Activated T-cell treated with anti-CD3 and anti-CD28 coated beads, Interleukin-2, amount 50 U/mL, for 72 hours (primary cell): ENCODE measurements around the gene PAAF1. TPM values are rescaled to one million over a fixed set of nuclear protein-coding genes. Genes with fewer than 3 reads are reported as not detected.
"Not testable (repeated sequence)": the region's sequence is repeated elsewhere in the genome, so short reads cannot be mapped to it uniquely, and the experiment has no call there.

Experiments
- ATAC-seq, 2 donors: fragments of 150-1000 bp; cut with Tn5 transposase; replicated peaks in 1 of 2; 2 replicates each; pipeline ENCODE4 v1.10.0; 2021; ENCODE audit warnings: moderate library complexity in 2 of 2, mild to moderate bottlenecking in 1 of 2
- DNase-seq, 2 donors: peaks; one replicate each; pipeline ENCODE4 v3.0.0; 2021 to 2022; ENCODE audit warnings: mixed read lengths in 1 of 2
- H3K27ac Mint-ChIP-seq: one replicate; pipeline ENCODE4 v1.8.0; 2022; ENCODE audit warnings: mild to moderate bottlenecking, moderate library complexity, mixed read lengths
- H3K27me3 Mint-ChIP-seq: one replicate; pipeline ENCODE4 v1.8.0; 2022; ENCODE audit warnings: low read depth, mixed read lengths
- H3K36me3 Mint-ChIP-seq, 2 donors: one replicate each; pipeline ENCODE4 v1.8.0; 2022; ENCODE audit warnings: mixed read lengths in 2 of 2, mild to moderate bottlenecking in 1 of 2; ENCODE audit not compliant: insufficient read depth in 2 of 2
- H3K4me1 Mint-ChIP-seq: one replicate; pipeline ENCODE4 v1.8.0; 2022; ENCODE audit warnings: low read depth, mixed read lengths
- H3K4me3 Mint-ChIP-seq, 2 donors: one replicate each; pipeline ENCODE4 v1.8.0; 2022; ENCODE audit warnings: mild to moderate bottlenecking in 2 of 2, mixed read lengths in 2 of 2, moderate library complexity in 2 of 2
- H3K9me3 Mint-ChIP-seq, 2 donors: one replicate each; pipeline ENCODE4 v1.8.0; 2022; ENCODE audit warnings: mixed read lengths in 2 of 2
- total RNA-seq, 2 donors: library from RNA; stranded (reverse); gene quantifications; one replicate each; pipeline ENCODE4 v1.2.3, GENCODE V29; 2022

The PAAF1 gene
- total RNA-seq, 2 donors from 2014 or later = 36.8 to 38.9 TPM

DNA sequence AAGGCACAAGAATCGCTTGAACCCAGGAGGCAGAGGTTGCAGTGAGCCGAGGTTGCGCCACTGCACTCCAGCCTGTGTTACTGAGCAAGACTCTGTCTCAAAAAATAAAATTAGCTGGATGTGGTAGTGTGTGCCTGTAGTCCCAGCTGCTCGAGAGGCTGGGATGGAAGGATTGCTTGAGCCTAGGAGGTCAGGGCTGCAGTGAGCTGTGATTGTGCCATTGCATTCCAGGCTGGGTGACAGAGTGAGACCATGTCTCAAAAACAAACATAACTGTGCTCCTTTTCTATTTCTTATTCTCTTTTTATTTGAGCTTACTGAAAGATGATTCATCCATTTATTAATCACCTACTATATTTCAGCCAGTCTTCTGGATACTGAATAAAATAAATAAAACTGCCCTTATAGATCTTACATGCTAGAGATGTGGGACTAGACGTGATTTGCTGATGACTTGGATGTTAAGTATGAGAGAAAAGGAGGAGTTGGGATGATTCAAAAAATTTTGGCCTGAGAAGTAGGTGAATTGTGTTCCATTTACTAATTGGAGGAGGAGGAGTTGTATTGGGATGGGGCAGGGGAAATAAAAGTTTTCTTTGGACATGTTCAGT, 18.0 kb downstream of the PAAF1 start:
- H3K9me3 Mint-ChIP-seq = no peaks in the 10 kb centered on the region
- peaks cover 0 to 3% of the 10 kb centered on the region in 2 donors for H3K36me3 Mint-ChIP-seq
- H3K4me1 Mint-ChIP-seq = no peaks in the 10 kb centered on the region
- H3K4me3 Mint-ChIP-seq = no peak overlapping the region
- no peaks in the 10 kb centered on the region for H3K27me3 Mint-ChIP-seq
- H3K27ac Mint-ChIP-seq = no peak overlapping the region
- ATAC-seq = no peak
- no peak for DNase-seq

DNA sequence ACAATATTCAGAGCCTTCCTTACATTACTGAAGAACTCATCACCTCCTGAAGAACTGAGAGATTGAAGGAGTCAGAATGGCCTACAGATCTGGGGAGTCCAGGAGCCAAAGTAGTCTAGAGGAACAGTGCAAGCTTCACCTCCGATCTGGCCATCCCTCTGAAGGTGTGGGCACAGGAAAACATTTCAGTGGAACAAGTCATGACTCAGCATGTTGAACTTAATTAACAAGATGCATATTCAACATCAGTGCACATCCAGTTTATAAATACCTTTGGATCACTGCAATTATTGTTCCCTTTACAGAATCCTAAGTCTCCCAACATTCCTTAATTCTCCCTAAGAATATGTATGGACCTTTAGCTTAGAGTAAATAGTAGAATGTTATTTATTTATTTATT, 25.5 kb downstream of the PAAF1 start:
- peaks cover 0 to 6% of the 10 kb centered on the region in 2 donors for H3K36me3 Mint-ChIP-seq
- H3K4me1 Mint-ChIP-seq = no peaks in the 10 kb centered on the region
- no peak overlapping the region for H3K4me3 Mint-ChIP-seq
- DNase-seq = no peak
- ATAC-seq = no peak
- H3K27ac Mint-ChIP-seq = no peak overlapping the region
- no peaks in the 10 kb centered on the region for H3K9me3 Mint-ChIP-seq
- H3K27me3 Mint-ChIP-seq = no peaks in the 10 kb centered on the region

DNA sequence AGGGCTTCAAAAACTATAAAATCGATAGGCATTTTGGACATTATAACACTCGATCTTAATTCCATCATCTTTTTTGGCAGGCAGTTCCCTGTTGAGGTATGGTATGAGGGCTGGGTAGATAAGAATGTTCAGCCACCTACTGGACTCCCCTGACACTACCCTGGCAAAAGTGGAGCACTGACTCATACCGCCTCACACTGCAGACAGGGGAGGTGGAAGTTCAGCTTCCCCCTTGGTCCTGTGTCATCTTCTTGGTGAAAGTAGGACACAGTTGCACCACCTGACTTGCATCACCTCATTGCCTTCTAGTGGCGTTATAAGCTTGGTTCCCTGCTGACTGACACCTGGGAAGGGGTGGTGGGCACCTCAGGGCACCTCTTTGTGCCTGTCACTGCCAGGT, 30.4 kb downstream of the PAAF1 start:
- Mint-ChIP-seq H3K27ac (no peak overlapping the region), H3K4me1 (no peaks in the 10 kb centered on the region), H3K4me3 (no peak overlapping the region), H3K27me3 (no peaks in the 10 kb centered on the region), H3K36me3 (peaks cover 2 to 6% of the 10 kb centered on the region in 2 donors), H3K9me3 (no peaks in the 10 kb centered on the region)
- DNase-seq (peak in 1 of 2 donors; percentile 11), ATAC-seq (peak; percentile 47 to 83)

DNA sequence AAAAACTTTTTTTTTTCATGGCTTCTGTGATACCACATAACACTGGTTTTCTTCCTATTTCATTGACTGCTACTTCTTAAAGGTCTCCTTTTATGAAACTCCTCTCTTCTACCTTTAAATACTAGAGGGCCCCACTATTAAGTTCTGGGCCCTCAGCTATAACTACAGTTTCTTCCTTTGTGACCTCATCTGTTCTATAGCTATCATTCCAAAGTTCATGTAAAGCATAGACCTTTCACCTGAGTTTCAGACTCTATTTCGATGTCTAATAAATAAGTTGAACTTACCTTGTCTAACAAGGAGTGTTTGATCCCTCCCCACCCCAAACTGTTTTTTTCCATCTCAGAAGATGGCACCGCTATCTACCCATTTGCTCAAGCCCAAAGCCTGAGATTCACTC, 35.2 kb downstream of the PAAF1 start:
- no peaks in the 10 kb centered on the region for H3K4me1 Mint-ChIP-seq
- no peaks in the 10 kb centered on the region for H3K27me3 Mint-ChIP-seq
- ATAC-seq = no peak
- H3K4me3 Mint-ChIP-seq = no peak overlapping the region
- H3K27ac Mint-ChIP-seq = peak overlapping the region; percentile 51
- H3K9me3 Mint-ChIP-seq = no peaks in the 10 kb centered on the region
- H3K36me3 Mint-ChIP-seq = peaks cover 2 to 11% of the 10 kb centered on the region in 2 donors
- DNase-seq = no peak

DNA sequence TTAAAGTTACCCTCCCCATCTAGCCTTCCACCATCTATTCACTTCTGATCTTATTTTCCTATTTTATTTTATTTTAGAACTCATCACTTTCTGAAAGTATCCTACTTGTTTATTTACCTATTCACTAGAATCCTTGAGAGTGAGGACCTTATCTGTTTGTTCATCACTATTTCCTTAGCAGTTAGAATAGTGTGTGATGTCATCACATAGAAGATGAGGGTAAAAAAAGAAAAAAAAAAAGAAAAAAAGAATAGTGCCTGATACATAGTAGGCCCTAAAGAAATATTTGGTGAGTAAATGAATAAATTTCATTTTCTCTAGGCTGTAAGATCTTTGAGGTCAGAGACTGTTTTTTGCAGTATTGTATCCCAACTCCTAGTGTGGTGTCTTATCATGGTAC, 36.7 kb downstream of the PAAF1 start:
- no peak overlapping the region for H3K4me3 Mint-ChIP-seq
- DNase-seq (no peak), ATAC-seq (no peak)
- H3K36me3 Mint-ChIP-seq = peaks cover 2 to 15% of the 10 kb centered on the region in 2 donors
- no peaks in the 10 kb centered on the region for H3K27me3 Mint-ChIP-seq
- no peaks in the 10 kb centered on the region for H3K9me3 Mint-ChIP-seq
- H3K4me1 Mint-ChIP-seq = no peaks in the 10 kb centered on the region
- H3K27ac Mint-ChIP-seq = no peak overlapping the region

DNA sequence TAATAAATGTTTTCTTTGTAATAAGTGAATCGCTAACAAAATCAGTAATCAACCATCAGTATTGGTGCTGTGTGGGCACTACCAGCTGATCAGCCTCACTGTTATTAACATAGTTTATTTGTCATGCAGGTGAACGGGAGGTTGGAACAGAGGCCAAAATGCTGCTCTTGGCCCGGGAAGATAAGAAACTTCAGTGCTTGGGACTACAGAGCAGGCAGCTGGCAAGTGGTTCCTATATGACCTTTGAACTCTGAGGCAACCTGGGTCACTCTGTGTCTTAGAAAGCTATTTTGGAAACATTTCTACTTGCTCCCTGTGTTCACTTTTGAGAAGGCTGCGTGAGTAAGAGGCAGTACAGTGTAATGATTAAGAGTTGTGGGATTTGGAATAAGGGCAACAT, 37.5 kb downstream of the PAAF1 start:
- Mint-ChIP-seq H3K27ac (no peak overlapping the region), H3K27me3 (no peaks in the 10 kb centered on the region), H3K36me3 (peaks cover 6 to 17% of the 10 kb centered on the region in 2 donors), H3K4me1 (no peaks in the 10 kb centered on the region), H3K4me3 (no peak overlapping the region), H3K9me3 (no peaks in the 10 kb centered on the region)
- no peak for DNase-seq
- ATAC-seq = no peak

DNA sequence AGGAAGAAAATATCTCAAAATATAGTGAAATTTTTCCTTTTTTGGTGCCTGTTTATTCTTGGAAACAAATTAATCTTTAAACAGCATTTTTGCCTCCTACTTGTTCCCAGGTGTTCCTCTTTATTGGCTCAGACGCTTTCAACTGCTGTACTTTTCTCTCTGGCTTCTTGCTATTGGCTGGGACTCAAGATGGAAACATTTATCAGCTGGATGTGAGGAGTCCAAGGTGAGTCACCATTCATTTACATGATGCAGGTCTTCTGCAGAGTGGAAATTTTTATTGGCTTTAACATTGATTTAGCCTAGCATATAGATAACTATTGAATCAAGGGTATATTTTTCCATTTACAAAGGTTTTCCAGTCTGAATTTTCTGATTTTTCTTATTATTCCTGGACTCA, 39.6 kb downstream of the PAAF1 start:
- Mint-ChIP-seq H3K4me3 (no peak overlapping the region), H3K9me3 (no peaks in the 10 kb centered on the region), H3K4me1 (no peaks in the 10 kb centered on the region), H3K36me3 (peaks cover 6 to 15% of the 10 kb centered on the region in 2 donors), H3K27ac (no peak overlapping the region), H3K27me3 (no peaks in the 10 kb centered on the region)
- ATAC-seq (no peak), DNase-seq (no peak)

DNA sequence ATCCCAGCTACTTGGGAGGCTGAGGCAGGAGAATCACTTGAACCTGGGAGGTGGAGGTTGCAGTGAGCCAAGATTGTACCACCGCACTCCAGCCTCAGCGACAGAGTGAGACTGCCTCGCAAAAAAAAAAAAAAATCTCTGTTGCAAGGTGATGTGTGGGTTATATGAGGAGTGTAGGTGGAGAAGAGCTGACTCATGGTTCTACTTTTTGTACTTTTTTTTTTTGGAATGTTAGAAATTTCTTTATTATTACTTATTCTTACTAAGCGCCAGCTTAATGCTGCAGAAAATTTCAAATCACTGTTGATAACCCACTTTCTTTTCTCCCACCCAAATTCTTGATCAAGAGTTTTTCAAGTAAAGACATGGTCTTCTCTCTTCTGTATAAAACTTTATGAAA, 44.4 kb downstream of the PAAF1 start:
- no peaks in the 10 kb centered on the region for H3K4me1 Mint-ChIP-seq
- DNase-seq (no peak), ATAC-seq (no peak)
- H3K4me3 Mint-ChIP-seq = no peak overlapping the region
- H3K27me3 Mint-ChIP-seq = no peaks in the 10 kb centered on the region
- peaks cover 5 to 7% of the 10 kb centered on the region in 2 donors for H3K36me3 Mint-ChIP-seq
- H3K27ac Mint-ChIP-seq = peak overlapping the region; percentile 28
- H3K9me3 Mint-ChIP-seq = no peaks in the 10 kb centered on the region

DNA sequence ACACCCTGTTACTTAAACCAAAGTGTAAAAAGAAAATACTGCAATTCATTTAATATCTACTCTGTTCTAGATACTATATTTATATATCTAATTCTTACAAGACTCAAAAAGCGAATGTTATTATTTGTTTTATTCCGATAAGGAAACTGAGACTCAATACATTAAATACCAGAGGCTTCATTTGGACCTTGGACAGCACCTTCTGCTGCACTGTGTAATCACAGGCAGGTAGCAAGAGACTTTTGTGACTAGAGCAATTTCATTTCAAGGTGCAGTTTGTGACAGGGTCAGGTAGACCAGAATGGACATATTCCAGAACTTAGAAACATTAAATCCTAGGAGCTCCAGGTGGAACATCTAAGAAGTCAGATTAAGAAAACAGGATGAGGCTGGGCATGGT, 52.6 kb downstream of the PAAF1 start:
- no peak overlapping the region for H3K27ac Mint-ChIP-seq
- DNase-seq = no peak
- no peaks in the 10 kb centered on the region for H3K27me3 Mint-ChIP-seq
- ATAC-seq = no peak
- H3K4me1 Mint-ChIP-seq = no peaks in the 10 kb centered on the region
- no peaks in the 10 kb centered on the region for H3K9me3 Mint-ChIP-seq
- peaks cover 3 to 16% of the 10 kb centered on the region in 2 donors for H3K36me3 Mint-ChIP-seq
- no peak overlapping the region for H3K4me3 Mint-ChIP-seq

DNA sequence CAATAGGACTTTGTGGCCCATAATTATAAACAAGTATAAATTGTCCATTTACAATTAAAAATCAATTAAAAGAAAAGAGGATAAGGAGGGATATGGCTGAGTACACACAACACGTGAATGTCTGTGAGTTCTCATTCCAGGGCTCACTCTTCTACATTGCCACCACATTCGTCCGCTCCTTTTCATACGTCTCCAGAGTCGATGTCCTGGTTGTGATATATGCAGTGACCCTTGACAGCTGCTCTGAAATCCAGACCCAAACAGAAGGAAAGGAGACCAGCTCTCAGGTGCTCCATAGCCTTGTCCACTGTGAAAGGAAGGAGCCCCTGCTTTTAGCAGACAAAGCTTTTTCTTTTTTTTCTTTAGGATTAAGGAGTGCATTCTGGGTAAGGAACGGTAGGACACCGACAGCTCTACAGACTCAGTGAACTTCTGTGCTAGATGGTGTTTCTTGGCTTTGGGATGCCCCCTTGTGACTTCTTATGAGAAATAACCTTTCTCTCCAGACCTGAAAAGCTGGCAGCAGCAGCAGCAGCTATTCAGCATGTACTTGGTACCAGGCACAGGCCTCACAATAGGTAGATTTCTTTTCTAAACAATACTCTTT, 54.3 kb downstream of the PAAF1 start:
- Mint-ChIP-seq H3K36me3 (peaks cover 3 to 16% of the 10 kb centered on the region in 2 donors), H3K9me3 (no peaks in the 10 kb centered on the region), H3K27me3 (no peaks in the 10 kb centered on the region), H3K4me1 (no peaks in the 10 kb centered on the region), H3K27ac (no peak overlapping the region), H3K4me3 (no peak overlapping the region)
- DNase-seq (peak; percentile 13 to 22), ATAC-seq (peak; percentile 43 to 51)

DNA sequence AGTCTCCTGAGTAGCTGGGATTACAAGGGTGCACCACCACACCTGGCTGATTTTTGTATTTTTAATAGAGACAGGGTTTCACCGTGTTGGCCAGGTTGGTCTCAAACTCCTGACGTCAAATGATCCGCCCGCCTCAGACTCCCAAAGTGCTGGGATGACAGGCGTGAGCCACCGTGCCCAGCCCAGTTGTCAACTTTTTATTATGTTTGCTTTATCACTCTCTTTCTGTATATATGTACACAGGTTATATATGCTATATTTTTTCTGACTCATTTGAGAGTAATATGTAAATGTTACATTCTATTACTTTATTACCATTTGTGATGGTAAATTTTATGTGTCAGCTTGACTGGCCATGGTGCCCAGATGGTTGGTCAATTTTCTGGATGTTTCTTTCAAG, 55.2 kb downstream of the PAAF1 start:
- peaks cover 3 to 15% of the 10 kb centered on the region in 2 donors for H3K36me3 Mint-ChIP-seq
- no peaks in the 10 kb centered on the region for H3K9me3 Mint-ChIP-seq
- H3K27ac Mint-ChIP-seq = no peak overlapping the region
- H3K4me1 Mint-ChIP-seq = no peaks in the 10 kb centered on the region
- DNase-seq (no peak), ATAC-seq (no peak)
- no peak overlapping the region for H3K4me3 Mint-ChIP-seq
- H3K27me3 Mint-ChIP-seq = no peaks in the 10 kb centered on the region

DNA sequence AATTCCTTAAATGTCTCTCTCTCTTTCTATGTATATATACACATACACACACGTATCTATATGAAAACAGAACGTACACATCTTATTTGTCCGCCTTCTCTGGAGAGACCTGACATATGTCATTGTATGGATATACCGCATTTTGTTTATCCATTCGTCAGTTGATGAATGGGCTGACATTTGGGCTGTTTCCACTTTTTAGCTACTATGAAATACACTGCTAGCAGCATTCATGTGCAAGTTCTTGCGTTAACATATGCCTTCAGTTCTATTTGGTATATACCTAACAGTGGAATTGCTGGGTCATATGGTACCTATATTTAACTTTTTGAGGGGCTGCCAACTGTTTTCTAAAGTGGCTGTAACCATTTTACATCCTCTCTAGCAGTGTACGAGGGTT, 56.0 kb downstream of the PAAF1 start:
- Mint-ChIP-seq H3K9me3 (no peaks in the 10 kb centered on the region), H3K4me3 (no peak overlapping the region), H3K27ac (no peak overlapping the region), H3K36me3 (peaks cover 1 to 8% of the 10 kb centered on the region in 2 donors), H3K4me1 (no peaks in the 10 kb centered on the region), H3K27me3 (no peaks in the 10 kb centered on the region)
- ATAC-seq (no peak), DNase-seq (no peak)

DNA sequence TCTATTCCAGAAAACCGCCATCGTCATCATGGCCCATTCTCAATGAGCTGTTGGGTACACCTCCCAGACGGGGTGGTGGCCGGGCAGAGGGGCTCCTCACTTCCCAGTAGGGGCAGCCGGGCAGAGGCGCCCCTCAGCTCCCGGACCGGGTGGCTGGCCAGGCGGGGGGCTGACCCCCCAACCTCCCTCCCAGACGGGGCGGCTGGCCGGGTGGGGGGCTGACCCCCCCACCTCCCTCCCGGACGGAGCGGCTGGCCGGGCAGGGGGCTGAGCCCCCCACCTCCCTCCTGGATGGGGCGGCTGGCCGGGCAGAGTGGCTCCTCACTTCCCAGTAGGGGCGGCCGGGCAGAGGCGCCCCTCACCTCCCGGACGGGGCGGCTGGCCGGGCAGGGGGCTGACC, 59.2 kb downstream of the PAAF1 start:
- H3K4me3 Mint-ChIP-seq, H3K27ac Mint-ChIP-seq, H3K4me1 Mint-ChIP-seq, H3K27me3 Mint-ChIP-seq, H3K9me3 Mint-ChIP-seq, H3K36me3 Mint-ChIP-seq, ATAC-seq, DNase-seq: not testable (repeated sequence)

DNA sequence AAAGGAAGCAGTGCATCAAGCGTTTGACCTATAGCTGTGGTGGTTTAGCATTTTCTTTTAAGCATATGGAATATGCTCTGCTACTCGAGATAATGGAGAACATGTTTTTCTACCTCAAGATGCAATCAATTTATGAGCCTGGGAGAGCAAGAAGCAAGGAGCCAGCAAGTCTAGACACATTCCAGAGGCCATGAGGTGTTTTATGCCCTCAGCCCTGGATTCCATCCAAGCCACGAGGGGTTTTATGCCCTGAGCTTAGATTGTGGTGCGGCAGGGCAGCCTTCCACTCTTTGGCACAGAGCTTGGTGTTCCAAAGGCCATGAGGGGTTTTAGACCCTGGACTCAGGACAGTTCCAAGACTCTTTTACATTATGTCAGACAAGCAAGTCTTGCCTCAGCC, 62.3 kb downstream of the PAAF1 start:
- Mint-ChIP-seq H3K4me1 (no peaks in the 10 kb centered on the region), H3K4me3 (no peak overlapping the region), H3K9me3 (peaks cover 2 to 3% of the 10 kb centered on the region in 2 donors), H3K27ac (no peak overlapping the region), H3K27me3 (no peaks in the 10 kb centered on the region), H3K36me3 (peaks cover 3 to 10% of the 10 kb centered on the region in 2 donors)
- no peak for DNase-seq
- ATAC-seq = no peak
